Activated T-helper 2 cell treated with anti-CD3 and anti-CD28 coated beads, Interferon-gamma antibody, Interleukin-2, Interleukin-4, amounts not matched to agents 10 μg/mL and 5 μg/mL and 100 μg/mL, durations not matched to agents 14 hours and 24 hours and 36 hours (primary cell): Measurements from ENCODE around the gene CDK11A. TPM values are rescaled to one million over a fixed set of nuclear protein-coding genes. Genes with fewer than 3 reads are reported as not detected.
"Not testable (repeated sequence)": the region's sequence is repeated elsewhere in the genome, so short reads cannot be mapped to it uniquely, and the experiment has no call there.

Experiments
- DNase-seq: peaks from one replicate; pipeline ENCODE4 v3.0.0; 2021; ENCODE audit warnings: low spot score
- H3K27ac Mint-ChIP-seq: one replicate; pipeline ENCODE4 v1.8.0; 2021; ENCODE audit warnings: mixed read lengths
- H3K27me3 Mint-ChIP-seq: one replicate; pipeline ENCODE4 v1.8.0; 2021; ENCODE audit warnings: low read depth, mixed read lengths
- H3K36me3 Mint-ChIP-seq: one replicate; pipeline ENCODE4 v1.8.0; 2021; ENCODE audit warnings: low read depth, mixed read lengths
- H3K4me1 Mint-ChIP-seq: one replicate; pipeline ENCODE4 v1.8.0; 2021; ENCODE audit warnings: low read depth, mixed read lengths
- H3K4me3 Mint-ChIP-seq: one replicate; pipeline ENCODE4 v1.8.0; 2021; ENCODE audit warnings: low read depth, mild to moderate bottlenecking, moderate library complexity, mixed read lengths
- H3K9me3 Mint-ChIP-seq: one replicate; pipeline ENCODE4 v1.8.0; 2021; ENCODE audit warnings: mixed read lengths
- intact Hi-C: fragments of 100-400 bp; cut with micrococcal nuclease; formaldehyde crosslinking; loops from one replicate; pipeline ENCODE4 v1.15.1; 2023
- total RNA-seq: library from RNA; stranded (reverse); gene quantifications from 2 replicates; pipeline ENCODE4 v1.2.3, GENCODE V29; 2022

Gene CDK11A
- total RNA-seq, 1 donor from 2014 or later: 63.1 TPM

DNA sequence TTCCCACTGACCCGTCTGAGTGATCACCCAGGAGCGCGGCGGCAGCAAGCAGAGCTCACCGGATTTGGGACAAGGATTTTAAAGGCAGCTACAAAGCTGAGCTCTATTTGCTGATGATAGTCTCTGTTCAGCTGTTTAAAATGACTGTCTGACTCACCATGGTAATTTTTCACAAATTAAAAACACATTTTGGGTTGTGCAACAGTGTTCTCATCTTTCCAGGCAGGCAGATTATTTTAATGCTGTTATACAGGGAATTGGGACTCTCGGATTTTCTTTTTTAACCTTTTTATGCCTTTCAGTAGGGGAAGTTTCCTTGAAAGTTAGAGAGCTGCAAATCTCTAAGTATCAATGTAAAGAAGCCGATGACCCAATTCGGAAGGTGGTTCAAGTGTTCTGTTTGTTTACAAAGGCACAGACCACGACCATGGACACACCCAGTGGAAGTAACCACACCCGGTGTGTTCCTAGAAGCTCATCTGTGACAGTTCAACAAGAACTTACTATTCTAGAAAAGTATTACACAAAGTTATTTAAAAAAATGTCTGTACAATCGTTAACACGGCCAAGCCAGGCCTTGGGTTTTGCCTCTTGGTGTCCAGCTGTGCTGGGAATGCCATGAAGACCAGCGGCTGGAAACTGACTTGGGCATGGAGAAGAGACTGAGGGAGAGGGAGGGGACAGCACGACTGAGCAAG, 4.3 kb upstream of the CDK11A start:
- DNase-seq: peak; percentile 55
- H3K4me3 Mint-ChIP-seq: peak overlapping the region; percentile 56
- intact Hi-C loops, H3K9me3 Mint-ChIP-seq, H3K27me3 Mint-ChIP-seq: not testable (repeated sequence)
- peaks cover 10% of the 10 kb centered on the region for H3K4me1 Mint-ChIP-seq
- peak overlapping the region; percentile 86 for H3K27ac Mint-ChIP-seq
- peaks cover 29% of the 10 kb centered on the region for H3K36me3 Mint-ChIP-seq

GRCh38 chr1:1727131-1727651, 3.0 kb upstream of the CDK11A start:
- H3K9me3 Mint-ChIP-seq, DNase-seq, H3K27me3 Mint-ChIP-seq, intact Hi-C loops: not testable (repeated sequence)
- Mint-ChIP-seq H3K4me1 (peaks cover 10% of the 10 kb centered on the region), H3K4me3 (peak overlapping the region; percentile 5), H3K27ac (peak overlapping the region; percentile 46), H3K36me3 (peaks cover 24% of the 10 kb centered on the region)

DNA sequence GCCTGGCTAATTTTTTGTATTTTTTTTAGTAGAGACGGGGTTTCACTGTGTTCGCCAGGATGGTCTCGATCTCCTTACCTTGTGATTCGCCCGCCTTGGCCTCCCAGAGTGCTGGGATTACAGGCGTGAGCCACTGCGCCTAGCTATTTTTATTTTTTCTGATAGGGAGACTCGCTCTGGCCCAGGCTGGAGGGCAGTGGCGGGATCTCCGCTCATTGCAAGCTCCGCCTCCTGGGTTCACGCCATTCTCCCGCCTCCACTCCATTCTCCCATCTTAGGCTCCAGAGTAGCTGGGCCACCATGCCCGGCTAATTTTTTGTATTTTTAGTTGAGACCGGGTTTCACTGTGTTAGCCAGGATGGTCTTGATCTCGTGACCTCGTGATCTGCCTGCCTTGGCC, 1.9 kb upstream of the CDK11A start:
- H3K9me3 Mint-ChIP-seq, DNase-seq, intact Hi-C loops, H3K27me3 Mint-ChIP-seq: not testable (repeated sequence)
- peak overlapping the region; percentile 60 for H3K4me3 Mint-ChIP-seq
- H3K4me1 Mint-ChIP-seq: peaks cover 15% of the 10 kb centered on the region
- peaks cover 27% of the 10 kb centered on the region for H3K36me3 Mint-ChIP-seq
- H3K27ac Mint-ChIP-seq: peak overlapping the region; percentile 49

DNA sequence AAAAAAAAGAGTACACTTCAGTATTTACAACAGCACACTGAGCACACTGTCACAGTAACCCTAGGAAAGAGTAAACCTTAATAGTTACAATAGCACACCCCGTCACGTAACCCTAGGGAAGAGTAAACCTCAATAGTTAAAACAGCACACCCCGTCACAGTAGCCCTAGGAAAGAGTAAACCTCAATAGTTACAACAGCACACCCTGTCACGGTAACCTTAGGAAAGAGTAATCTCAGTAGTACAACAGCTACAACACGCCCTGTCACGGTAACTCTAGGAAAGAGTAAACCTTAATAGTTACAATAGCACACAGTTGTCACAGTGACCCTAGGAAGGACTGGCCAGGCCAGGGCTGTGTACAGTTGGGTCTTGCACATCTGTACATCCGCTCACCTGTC, 3.0 kb downstream of the CDK11A start:
- intact Hi-C loops: no loop called here
- H3K27me3 Mint-ChIP-seq: no peaks in the 10 kb centered on the region
- no peak for DNase-seq
- H3K27ac Mint-ChIP-seq: no peak overlapping the region
- H3K4me3 Mint-ChIP-seq: no peak overlapping the region
- peaks cover 7% of the 10 kb centered on the region for H3K4me1 Mint-ChIP-seq
- no peaks in the 10 kb centered on the region for H3K9me3 Mint-ChIP-seq
- peaks cover 40% of the 10 kb centered on the region for H3K36me3 Mint-ChIP-seq

- H3K27me3 Mint-ChIP-seq, H3K4me3 Mint-ChIP-seq, H3K9me3 Mint-ChIP-seq, DNase-seq, intact Hi-C loops, H3K4me1 Mint-ChIP-seq: not testable (repeated sequence)
- Mint-ChIP-seq H3K27ac (peak overlapping the region; percentile 28), H3K36me3 (peaks cover 31% of the 10 kb centered on the region)
Measured at GRCh38 chr1:1715109-1715883, 8.9 kb downstream of the CDK11A start.

GRCh38 chr1:1707897-1708296, 16.3 kb downstream of the CDK11A start:
- H3K36me3 Mint-ChIP-seq: not testable (repeated sequence)

DNA sequence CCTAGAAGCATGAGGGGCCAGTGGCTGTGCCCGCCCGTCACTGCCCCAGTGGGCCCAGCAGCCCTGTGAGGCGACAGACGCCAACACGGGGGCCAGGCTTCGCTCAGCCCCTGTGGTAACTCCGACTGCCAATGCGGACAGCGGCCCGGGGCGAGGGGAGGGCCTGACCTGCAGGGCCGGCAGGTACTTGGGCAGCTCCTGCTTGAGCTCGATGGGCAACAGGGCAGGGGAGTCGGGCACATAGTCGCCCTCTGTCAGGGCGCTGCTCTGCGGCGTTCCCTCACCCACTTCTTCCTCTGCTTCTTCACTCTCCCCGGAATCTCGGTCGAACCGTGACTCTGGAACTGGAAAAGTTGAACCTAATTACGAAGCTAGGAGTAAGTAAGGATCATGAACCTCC, 16.9 kb downstream of the CDK11A start:
- intact Hi-C loops, H3K27ac Mint-ChIP-seq, H3K27me3 Mint-ChIP-seq, H3K4me3 Mint-ChIP-seq, DNase-seq, H3K36me3 Mint-ChIP-seq, H3K4me1 Mint-ChIP-seq, H3K9me3 Mint-ChIP-seq: not testable (repeated sequence)

More at GRCh38 chr1:1707897-1708296, 16.3 kb downstream of the CDK11A start:
- DNase-seq, H3K9me3 Mint-ChIP-seq, H3K27me3 Mint-ChIP-seq, intact Hi-C loops, H3K4me1 Mint-ChIP-seq, H3K4me3 Mint-ChIP-seq, H3K27ac Mint-ChIP-seq: not testable (repeated sequence)

DNA sequence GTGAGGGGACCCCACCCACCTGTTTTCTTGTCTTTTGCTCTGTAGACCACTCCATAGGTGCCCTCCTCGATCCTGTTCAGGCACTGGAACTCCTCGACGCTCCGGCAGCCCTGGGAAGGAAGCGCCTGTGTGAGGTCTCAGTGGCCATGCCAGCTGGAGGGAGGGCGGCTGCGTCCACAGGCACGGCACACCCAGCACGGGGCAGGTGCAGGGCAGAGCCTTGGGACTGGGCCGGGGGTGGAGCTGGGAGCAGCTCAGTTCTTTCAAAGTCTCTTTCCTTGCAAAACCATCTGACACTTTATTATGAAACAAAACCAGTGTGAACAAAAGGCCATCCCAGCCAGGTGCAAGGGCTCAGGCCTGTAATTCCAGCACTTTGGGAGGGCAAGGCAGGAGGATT, 18.5 kb downstream of the CDK11A start:
- H3K27me3 Mint-ChIP-seq, H3K27ac Mint-ChIP-seq, H3K4me3 Mint-ChIP-seq, intact Hi-C loops, DNase-seq, H3K9me3 Mint-ChIP-seq, H3K4me1 Mint-ChIP-seq, H3K36me3 Mint-ChIP-seq: not testable (repeated sequence)

- H3K36me3 Mint-ChIP-seq, H3K27ac Mint-ChIP-seq, H3K9me3 Mint-ChIP-seq, DNase-seq, H3K27me3 Mint-ChIP-seq, H3K4me1 Mint-ChIP-seq, H3K4me3 Mint-ChIP-seq, intact Hi-C loops: not testable (repeated sequence)
Measured at GRCh38 chr1:1704284-1704957, 19.7 kb downstream of the CDK11A start.

GRCh38 chr1:1703796-1704195, 20.4 kb downstream of the CDK11A start:
- Mint-ChIP-seq H3K27me3 (no peaks in the 10 kb centered on the region), H3K36me3 (peaks cover 3% of the 10 kb centered on the region), H3K27ac (no peak overlapping the region), H3K4me3 (no peak overlapping the region), H3K4me1 (no peaks in the 10 kb centered on the region), H3K9me3 (no peaks in the 10 kb centered on the region)
- intact Hi-C loops: no loop called here
- DNase-seq: no peak

DNA sequence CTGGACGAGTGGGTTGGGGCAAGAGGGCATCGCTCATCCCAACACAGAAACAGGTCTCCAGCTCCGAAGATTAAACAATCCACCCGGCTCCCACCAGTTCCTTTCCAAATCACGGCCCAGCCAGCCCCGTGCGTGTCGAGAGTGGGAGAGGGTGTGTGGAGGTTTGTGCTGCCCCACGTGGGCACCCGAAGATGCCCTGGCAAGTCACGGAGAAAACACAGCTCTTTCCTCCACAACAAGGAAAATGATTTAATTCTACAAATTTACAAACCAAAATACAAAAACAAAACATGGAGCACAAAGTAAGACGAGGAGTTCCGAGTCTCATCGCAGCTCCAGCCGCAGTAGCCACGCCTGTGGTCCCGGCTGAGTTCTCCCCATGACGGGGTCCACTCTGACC, 21.7 kb downstream of the CDK11A start:
- H3K36me3 Mint-ChIP-seq, intact Hi-C loops, DNase-seq, H3K9me3 Mint-ChIP-seq, H3K27ac Mint-ChIP-seq, H3K4me1 Mint-ChIP-seq, H3K27me3 Mint-ChIP-seq, H3K4me3 Mint-ChIP-seq: not testable (repeated sequence)

DNA sequence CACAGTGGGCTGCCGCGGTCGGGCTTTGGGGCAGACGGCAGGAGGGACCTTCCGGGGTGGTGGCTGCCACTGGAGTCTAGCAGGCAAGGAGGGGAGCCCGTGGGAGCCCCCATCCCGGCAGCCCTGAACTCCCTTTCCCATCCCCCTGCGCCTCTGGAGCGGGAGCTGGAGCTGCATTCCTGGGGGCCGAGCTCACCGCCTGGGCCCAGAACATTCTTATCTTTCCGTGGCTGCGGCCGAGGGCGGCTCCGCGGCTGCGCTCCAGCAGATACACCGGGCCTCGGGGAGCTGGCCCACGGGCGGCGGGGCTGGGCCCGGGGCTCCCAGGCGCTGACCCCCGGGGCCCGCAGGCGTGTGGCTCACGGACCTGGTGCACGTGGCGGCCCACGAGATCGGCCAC, 23.6 kb downstream of the CDK11A start:
- H3K27me3 Mint-ChIP-seq, DNase-seq, H3K4me1 Mint-ChIP-seq, H3K9me3 Mint-ChIP-seq, intact Hi-C loops, H3K4me3 Mint-ChIP-seq, H3K36me3 Mint-ChIP-seq, H3K27ac Mint-ChIP-seq: not testable (repeated sequence)

DNA sequence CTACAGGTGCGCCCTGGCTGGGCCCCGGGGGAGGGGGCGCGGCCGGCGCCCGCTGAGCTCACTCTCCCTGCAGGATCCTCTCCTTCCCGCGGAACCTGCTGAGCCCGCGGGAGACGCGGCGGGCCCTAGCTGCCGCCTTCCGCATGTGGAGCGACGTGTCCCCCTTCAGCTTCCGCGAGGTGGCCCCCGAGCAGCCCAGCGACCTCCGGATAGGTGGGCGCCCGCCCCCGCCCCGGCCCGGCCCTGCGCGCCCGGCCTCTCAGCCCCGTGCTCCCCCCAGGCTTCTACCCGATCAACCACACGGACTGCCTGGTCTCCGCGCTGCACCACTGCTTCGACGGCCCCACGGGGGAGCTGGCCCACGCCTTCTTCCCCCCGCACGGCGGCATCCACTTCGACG, 24.1 kb downstream of the CDK11A start:
- H3K4me3 Mint-ChIP-seq, intact Hi-C loops, H3K4me1 Mint-ChIP-seq, H3K27me3 Mint-ChIP-seq, H3K36me3 Mint-ChIP-seq, DNase-seq, H3K9me3 Mint-ChIP-seq, H3K27ac Mint-ChIP-seq: not testable (repeated sequence)
